GM18498 (cell line): ENCODE data around the gene HDAC9.

Experiments used
- ATAC-seq: cut with Tn5 transposase; IDR thresholded peaks from one replicate; pipeline ENCODE4 v1.9.1; 2021; ENCODE audit warnings: mild to moderate bottlenecking, moderate library complexity; ENCODE audit not compliant: unreplicated experiment

Gene HDAC9

GRCh38 chr7:18771834-18772566 lies 276.5 kb downstream of the HDAC9 start:
- no peak for ATAC-seq

GRCh38 chr7:18772567-18772965 lies 277.0 kb downstream of the HDAC9 start:
- no peak for ATAC-seq

GRCh38 chr7:18777314-18777713 lies 281.8 kb downstream of the HDAC9 start:
- no peak for ATAC-seq

GRCh38 chr7:18778594-18778993 lies 283.0 kb downstream of the HDAC9 start:
- no peak for ATAC-seq

DNA sequence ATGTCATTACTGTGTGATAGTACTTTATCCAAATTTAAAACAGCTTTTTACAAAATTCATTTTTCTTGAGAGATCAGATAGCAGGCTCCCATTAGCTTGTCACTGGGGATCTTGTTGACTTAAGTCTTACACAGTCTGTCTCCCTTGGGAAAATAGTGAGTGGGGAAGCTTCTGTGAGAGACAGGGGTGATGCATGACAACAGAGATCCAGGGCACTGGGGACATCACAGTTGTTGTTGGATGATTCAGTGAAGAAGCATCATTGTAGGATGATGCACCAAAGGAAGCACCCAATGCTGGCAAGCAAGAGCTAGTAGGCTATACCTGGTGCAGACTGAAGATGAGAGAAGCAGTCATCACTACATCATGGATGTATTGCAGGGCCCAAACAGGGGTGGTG lies 284.7 kb downstream of the HDAC9 start:
- ATAC-seq = no peak

- ATAC-seq = no peak
Observed at GRCh38 chr7:18780938-18781337, 285.4 kb downstream of the HDAC9 start.

GRCh38 chr7:18786196-18786727 lies 290.7 kb downstream of the HDAC9 start:
- no peak for ATAC-seq

GRCh38 chr7:18786796-18787195 lies 291.2 kb downstream of the HDAC9 start:
- no peak for ATAC-seq

DNA sequence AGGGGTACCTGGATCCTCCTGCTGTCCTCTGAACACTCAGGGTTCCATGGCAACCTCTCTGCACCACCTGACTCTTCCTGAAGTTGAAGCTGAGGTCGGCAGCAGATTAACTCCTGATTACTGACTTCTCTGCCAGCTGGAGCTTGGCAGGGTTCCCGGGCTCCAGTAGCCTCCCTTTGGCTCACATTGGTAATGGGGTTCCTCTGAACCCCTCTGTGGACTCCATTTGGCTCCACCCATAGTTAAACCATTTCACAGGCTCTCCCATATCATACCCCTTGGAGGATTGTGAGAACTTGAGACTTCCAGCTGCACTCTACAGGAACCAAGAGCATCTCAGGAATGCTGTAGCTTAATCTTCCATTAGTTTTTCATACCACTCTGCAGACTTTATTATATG lies 292.5 kb downstream of the HDAC9 start:
- ATAC-seq = no peak

GRCh38 chr7:18792871-18793595 lies 297.5 kb downstream of the HDAC9 start:
- no peak for ATAC-seq

- ATAC-seq = no peak
Observed at GRCh38 chr7:18796216-18796615, 300.7 kb downstream of the HDAC9 start.

GRCh38 chr7:18798088-18798906 lies 302.7 kb downstream of the HDAC9 start:
- ATAC-seq = no peak

- no peak for ATAC-seq
Observed at GRCh38 chr7:18799899-18800298, 304.4 kb downstream of the HDAC9 start.

DNA sequence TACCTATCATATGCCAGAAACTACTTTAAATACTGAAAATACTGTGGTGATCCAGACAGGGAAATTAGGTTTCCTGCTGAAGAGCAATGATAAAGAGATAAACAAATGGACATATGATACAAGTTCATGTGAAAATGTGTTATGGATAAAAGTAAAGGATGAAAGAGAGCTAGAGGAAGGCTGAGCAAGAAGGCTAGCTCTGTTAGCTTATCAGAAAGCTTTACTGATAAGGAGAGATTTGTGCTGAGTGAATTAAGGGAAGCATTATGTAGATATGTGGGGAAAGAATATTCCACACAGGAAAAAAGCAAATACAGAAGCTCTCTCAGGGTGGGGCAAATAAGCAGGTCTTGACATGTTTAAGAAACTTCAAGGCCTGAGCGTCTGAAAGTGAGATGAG lies 308.4 kb downstream of the HDAC9 start:
- no peak for ATAC-seq

DNA sequence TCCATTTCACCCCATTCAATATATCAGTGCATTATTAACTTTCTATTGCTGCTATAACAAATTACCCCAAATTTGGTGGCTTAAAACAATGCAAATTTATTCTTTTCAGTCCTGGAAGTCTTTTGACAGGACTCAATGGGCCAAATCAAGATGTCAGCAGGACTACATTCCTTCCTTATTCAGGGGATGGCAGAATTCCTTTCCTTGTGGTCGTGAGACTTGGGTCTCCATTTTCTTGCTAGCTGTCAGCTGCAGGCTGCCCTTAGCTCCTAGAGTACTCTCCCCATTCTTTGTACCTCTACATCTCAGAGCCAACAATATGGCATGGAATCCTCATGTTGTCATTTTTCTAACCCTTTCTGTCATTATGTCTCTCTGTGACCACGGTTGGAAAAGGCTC lies 310.6 kb downstream of the HDAC9 start:
- no peak for ATAC-seq

- ATAC-seq = no peak
Observed at GRCh38 chr7:18808026-18808425, 312.5 kb downstream of the HDAC9 start.

GRCh38 chr7:18815261-18815960 lies 319.9 kb downstream of the HDAC9 start:
- ATAC-seq = no peak

DNA sequence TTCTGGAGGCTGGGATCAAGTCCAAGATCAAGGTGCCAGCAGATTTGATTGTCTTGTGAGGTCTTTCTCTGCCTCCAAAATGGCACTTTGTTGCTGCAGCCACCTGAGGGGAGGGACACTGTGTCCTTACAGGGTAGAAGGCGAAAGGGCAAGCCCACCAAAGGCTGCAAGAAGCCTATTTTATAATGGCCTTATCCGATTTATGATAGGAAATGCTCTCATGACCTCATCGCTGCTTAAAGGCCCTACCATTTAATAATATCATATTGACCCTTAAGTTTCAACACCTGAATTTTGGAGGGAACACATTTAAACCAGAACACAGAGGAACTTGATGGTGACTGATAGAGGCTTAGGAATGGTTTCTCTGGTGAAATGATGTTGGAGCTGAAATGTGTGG lies 325.4 kb downstream of the HDAC9 start:
- ATAC-seq = no peak

- no peak for ATAC-seq
Observed at GRCh38 chr7:18821554-18821953, 326.0 kb downstream of the HDAC9 start.

GRCh38 chr7:18824157-18824556 lies 328.6 kb downstream of the HDAC9 start:
- no peak for ATAC-seq
